Mucosa of descending colon (tissue), 3 donors: ENCODE measurements around the gene BTD. TPM values are rescaled to one million over a fixed set of nuclear protein-coding genes. Genes with fewer than 3 reads are reported as not detected.

Experiments used
- ATAC-seq: fragments of 200-7000 bp; cut with Tn5 transposase; one replicate; pipeline ENCODE4 v1.9.1; 2020; ENCODE audit warnings: mild to moderate bottlenecking, moderate library complexity
- DNase-seq, 3 donors: peaks; one replicate each; pipeline ENCODE4 v3.0.0-alpha.2; 2020
- H3K36me3 ChIP-seq: fragments of 200-600 bp; one replicate; pipeline ENCODE4 v1.8.0; 2021; ENCODE audit warnings: low read depth, mild to moderate bottlenecking
- H3K4me1 ChIP-seq: fragments of 200-600 bp; one replicate; pipeline ENCODE4 v1.8.0; 2021; ENCODE audit warnings: low read depth, mild to moderate bottlenecking
- H3K4me3 ChIP-seq: fragments of 200-600 bp; one replicate; pipeline ENCODE4 v1.8.0; 2021; ENCODE audit warnings: mild to moderate bottlenecking
- H3K9me3 ChIP-seq: fragments of 200-600 bp; one replicate; pipeline ENCODE4 v1.8.0; 2021; ENCODE audit warnings: mild to moderate bottlenecking
- intact Hi-C, 2 donors: fragments of 100-400 bp; cut with DNase I in 1 of 2; cut with micrococcal nuclease in 1 of 2; formaldehyde crosslinking; loops; one replicate each; pipeline versions ENCODE4 v1.11.0 to v1.11.1; 2022; cut with DNase I, micrococcal nuclease
- total RNA-seq, 3 donors: library from RNA; stranded (reverse); fragmentation: NEBNext Ultra II Directional in 2 of 3; extraction: Animal tissue kit (Norgen Biotek cat#: 25700) in 2 of 3; gene quantifications; one replicate each; pipeline versions ENCODE4 v1.2.1 to v1.2.4, GENCODE V29; 2021 to 2023
- TF ChIP-seq, protein P1 (sequence below): fragments of 200-600 bp; IDR thresholded peaks from one replicate; pipeline ENCODE4 v1.8.0; 2022; ENCODE audit warnings: antibody characterized with exemption, mild to moderate bottlenecking
- donor health status: DM: no; HTN: no; CAD: no; lungs with moderate emphysema.
- donor health status: DM: no; HTN: no; CAD: no.
- donor health status: DM: no; HTN: yes; CAD: no.

BTD gene
- total RNA-seq, 3 donors from 2014 or later = 22.6 to 32.5 (median 26.6) TPM

DNA sequence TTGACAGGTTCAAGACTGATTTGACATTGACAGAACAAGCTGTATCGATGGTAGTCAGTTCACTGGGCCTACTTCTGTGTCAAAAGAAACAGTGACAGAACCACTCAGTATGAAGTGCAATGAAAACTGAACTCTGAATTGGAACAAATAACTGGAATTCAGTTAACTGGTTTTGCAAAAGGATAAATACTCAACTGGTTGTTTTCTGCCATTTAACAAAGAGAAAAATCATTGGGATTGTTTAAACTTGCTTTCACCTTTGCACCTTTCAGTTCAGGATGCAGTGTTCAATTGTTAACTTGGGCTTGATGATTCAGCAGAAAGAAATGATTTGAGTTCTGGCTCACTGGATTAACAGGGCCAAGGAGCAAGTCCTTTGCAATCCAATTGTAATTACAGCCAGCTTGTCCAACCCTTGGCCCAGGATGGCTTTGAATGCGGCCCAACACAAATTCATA is 4.9 kb downstream of the BTD start:
- H3K4me3 ChIP-seq = no peak overlapping the region
- intact Hi-C loops = no loop called here
- peak in 1 of 3 donors; percentile 57 for DNase-seq
- peaks cover 13% of the 10 kb centered on the region for H3K4me1 ChIP-seq
- H3K36me3 ChIP-seq = no peaks in the 10 kb centered on the region
- TF ChIP-seq, protein P1, sequence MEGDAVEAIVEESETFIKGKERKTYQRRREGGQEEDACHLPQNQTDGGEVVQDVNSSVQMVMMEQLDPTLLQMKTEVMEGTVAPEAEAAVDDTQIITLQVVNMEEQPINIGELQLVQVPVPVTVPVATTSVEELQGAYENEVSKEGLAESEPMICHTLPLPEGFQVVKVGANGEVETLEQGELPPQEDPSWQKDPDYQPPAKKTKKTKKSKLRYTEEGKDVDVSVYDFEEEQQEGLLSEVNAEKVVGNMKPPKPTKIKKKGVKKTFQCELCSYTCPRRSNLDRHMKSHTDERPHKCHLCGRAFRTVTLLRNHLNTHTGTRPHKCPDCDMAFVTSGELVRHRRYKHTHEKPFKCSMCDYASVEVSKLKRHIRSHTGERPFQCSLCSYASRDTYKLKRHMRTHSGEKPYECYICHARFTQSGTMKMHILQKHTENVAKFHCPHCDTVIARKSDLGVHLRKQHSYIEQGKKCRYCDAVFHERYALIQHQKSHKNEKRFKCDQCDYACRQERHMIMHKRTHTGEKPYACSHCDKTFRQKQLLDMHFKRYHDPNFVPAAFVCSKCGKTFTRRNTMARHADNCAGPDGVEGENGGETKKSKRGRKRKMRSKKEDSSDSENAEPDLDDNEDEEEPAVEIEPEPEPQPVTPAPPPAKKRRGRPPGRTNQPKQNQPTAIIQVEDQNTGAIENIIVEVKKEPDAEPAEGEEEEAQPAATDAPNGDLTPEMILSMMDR = no peak
- ATAC-seq = peak; percentile 65
- H3K9me3 ChIP-seq = no peaks in the 10 kb centered on the region

GRCh38 chr3:15610082-15610759 is 8.7 kb downstream of the BTD start:
- ATAC-seq (no peak), DNase-seq (no peak)
- Histone ChIP-seq H3K9me3 (no peaks in the 10 kb centered on the region), H3K36me3 (no peaks in the 10 kb centered on the region), H3K4me1 (peaks cover 13% of the 10 kb centered on the region), H3K4me3 (no peak overlapping the region)
- intact Hi-C loops = no loop called here
- TF ChIP-seq, protein P1 = no peak

- no peak for DNase-seq
- intact Hi-C loops = no loop called here
Measured at GRCh38 chr3:15611018-15611417, 9.5 kb downstream of the BTD start.

GRCh38 chr3:15612001-15612400 is 10.5 kb downstream of the BTD start:
- Histone ChIP-seq H3K4me1 (peaks cover 9% of the 10 kb centered on the region), H3K36me3 (no peaks in the 10 kb centered on the region), H3K9me3 (no peaks in the 10 kb centered on the region), H3K4me3 (no peak overlapping the region)
- no peak for DNase-seq
- intact Hi-C loops = no loop called here
- ATAC-seq = no peak
- TF ChIP-seq, protein P1 = no peak

More at GRCh38 chr3:15611018-15611417, 9.5 kb downstream of the BTD start:
- TF ChIP-seq, protein P1 = no peak
- Histone ChIP-seq H3K4me1 (peaks cover 9% of the 10 kb centered on the region), H3K36me3 (no peaks in the 10 kb centered on the region), H3K4me3 (no peak overlapping the region), H3K9me3 (no peaks in the 10 kb centered on the region)
- ATAC-seq = no peak

- no peak for ATAC-seq
- Histone ChIP-seq H3K9me3 (peaks cover 11% of the 10 kb centered on the region), H3K4me3 (no peak overlapping the region), H3K4me1 (no peaks in the 10 kb centered on the region), H3K36me3 (no peaks in the 10 kb centered on the region)
- no peak for DNase-seq
- intact Hi-C loops = no loop called here
- TF ChIP-seq, protein P1 = no peak
Measured at GRCh38 chr3:15614958-15615357, 13.4 kb downstream of the BTD start.
